Measurements from ENCODE around the gene GPR62. TPM values are rescaled to one million over a fixed set of nuclear protein-coding genes. Genes with fewer than 3 reads are reported as not detected.
"Not testable (repeated sequence)": the region's sequence is repeated elsewhere in the genome, so short reads cannot be mapped to it uniquely, and the experiment has no call there.

GPR62 gene, protein sequence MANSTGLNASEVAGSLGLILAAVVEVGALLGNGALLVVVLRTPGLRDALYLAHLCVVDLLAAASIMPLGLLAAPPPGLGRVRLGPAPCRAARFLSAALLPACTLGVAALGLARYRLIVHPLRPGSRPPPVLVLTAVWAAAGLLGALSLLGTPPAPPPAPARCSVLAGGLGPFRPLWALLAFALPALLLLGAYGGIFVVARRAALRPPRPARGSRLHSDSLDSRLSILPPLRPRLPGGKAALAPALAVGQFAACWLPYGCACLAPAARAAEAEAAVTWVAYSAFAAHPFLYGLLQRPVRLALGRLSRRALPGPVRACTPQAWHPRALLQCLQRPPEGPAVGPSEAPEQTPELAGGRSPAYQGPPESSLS
- polyA plus RNA-seq (2012; ENCODE audit: insufficient read depth, insufficient read length) = not detected

DNA sequence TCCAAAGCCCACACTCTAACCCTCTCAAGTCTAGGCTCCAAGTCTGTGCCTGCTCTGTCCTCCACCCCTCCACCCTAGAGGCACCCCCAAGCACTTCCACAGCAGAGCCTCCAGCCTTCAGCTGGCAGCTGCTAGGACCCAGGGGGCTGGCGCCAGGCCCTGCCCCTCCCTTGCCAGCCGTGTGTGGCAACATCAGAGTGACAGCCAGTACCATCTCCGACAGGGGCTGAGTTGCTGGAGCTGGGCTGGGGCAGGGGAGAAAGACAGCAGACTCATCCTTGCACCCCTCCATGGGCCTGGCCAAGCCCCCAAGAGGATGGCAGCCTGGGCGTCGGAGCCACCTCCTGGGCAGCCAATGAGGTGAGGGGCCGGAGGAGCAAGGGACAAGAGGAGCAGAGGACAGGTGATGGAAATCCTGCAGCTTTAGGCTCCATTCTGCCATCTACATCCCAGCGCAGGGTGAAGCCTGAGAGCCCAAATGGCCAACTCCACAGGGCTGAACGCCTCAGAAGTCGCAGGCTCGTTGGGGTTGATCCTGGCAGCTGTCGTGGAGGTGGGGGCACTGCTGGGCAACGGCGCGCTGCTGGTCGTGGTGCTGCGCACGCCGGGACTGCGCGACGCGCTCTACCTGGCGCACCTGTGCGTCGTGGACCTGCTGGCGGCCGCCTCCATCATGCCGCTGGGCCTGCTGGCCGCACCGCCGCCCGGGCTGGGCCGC is at the start of gene GPR62:
Gene GPR62 (plus strand): TSS at position 207 of the 718 bp plus-strand sequence. CDS start 272 bp downstream, at position 479.
- no peak within 1 kb of the TSS for H3K4me3 ChIP-seq (ENCODE audit: low read length)

DNA sequence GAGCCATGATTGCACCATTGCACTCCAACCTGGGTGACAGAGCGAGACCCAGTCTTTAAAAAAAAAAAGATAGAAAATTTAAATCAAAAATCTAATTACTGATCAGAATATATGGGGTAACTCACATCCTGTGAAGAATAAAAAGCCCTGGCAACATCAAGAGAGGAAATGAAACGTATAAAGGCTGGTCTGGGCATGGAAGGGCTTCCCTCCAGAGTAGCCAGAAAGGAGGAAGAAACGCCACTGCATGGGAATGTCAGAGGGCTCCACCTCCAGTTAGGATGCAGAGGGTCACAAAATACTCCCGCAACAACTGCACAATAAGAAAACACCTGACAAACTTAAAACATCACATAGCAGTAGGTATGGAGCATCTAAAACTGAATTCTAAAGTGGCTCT is 47.2 kb upstream of the GPR62 start:
- H3K4me3 ChIP-seq (ENCODE audit: low read length) = no peak overlapping the region
- no peak for DNase-seq (ENCODE audit: low read depth, low spot score)

More for the DNA sequence above, at the start of gene GPR62:
- no peak for DNase-seq (ENCODE audit: low read depth, low spot score)

DNA sequence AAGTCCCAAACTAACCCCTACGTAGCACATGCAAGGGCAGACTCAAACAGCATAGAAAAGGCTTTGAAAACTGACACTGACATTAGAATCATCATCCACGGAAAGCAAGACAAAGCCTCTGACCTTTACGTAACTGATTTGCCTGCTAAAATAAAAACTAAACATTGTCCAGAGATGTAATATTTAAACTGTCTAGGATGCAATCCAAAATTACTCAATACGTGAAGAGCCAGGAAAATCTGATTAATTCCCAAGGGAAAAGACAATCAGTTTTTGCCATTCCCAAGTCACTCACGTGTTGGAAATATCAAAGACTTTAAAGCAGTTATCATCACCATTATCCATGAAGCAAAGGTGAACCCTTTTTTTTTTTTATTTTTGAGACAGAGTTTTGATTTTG is 38.8 kb upstream of the GPR62 start:
- no peak for DNase-seq (ENCODE audit: low read depth, low spot score)

DNA sequence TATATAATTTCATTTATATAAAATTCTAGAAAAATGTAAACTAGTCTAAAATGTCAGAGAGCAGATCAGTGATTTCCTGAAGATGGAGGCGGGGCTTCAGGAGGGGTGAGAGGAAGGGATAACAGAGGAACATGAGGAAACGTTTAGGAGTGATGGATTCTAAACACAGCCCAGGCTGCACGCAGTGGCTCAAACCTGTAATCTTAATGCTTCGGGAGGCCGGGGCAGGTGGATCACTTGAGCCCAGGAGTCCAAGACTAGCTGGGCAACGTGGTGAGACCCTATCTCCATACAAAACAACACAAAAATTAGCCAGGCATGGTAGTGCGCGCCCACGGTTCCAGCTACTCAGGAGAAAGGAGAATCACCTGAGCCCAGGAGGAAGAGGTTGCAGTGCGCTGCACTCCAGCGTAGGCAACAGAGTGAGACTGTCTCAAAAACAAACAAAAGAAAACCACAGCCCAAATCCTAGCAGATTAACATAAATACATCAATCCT is 34.1 kb upstream of the GPR62 start:
- H3K4me3 ChIP-seq (ENCODE audit: low read length) = no peak overlapping the region
- no peak for DNase-seq (ENCODE audit: low read depth, low spot score)

More for the DNA sequence above, 38.8 kb upstream of the GPR62 start:
- H3K4me3 ChIP-seq (ENCODE audit: low read length) = no peak overlapping the region

DNA sequence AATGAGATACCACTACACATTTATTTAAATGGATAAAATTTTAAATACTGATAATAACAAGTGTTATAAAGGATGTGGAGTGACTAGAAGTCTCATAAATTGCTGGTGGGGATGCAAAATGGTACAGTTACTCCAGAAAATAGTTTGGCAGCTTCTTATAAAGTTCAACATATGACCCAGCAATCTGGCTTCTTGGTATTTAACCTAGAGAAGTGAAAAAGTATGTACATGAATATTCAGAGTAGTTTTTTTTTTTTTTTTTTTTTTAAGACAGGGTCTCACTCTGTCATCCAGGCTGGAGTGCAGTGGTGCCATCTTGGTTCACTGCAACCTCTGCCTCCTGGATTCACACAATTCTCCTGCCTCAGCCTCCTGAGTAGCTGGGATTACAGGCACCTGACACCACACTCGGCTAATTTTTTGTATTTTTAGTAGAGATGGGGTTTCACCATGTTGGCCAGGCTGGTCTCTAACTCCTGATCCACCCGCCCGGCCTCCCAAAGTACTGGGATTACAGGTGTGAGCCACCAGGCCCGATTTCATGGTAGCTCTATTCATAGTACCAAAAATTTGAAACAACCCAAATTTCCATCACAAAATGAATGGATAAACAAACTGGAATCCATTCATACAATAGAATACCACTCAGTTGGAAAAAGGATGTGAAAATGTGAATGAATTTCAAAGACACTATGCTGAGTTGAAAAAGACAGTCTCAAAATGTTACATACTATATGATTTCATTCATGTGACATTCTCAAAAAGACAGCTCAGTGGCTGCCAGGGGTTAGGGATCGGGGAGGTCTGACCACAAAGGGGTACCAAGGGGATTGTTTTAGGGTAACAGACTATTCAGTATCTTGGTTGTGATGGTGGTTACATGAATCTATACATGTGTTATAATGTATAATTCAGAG is 27.9 kb upstream of the GPR62 start:
- no peak overlapping the region for H3K4me3 ChIP-seq (ENCODE audit: low read length)
- no peak for DNase-seq (ENCODE audit: low read depth, low spot score)

DNA sequence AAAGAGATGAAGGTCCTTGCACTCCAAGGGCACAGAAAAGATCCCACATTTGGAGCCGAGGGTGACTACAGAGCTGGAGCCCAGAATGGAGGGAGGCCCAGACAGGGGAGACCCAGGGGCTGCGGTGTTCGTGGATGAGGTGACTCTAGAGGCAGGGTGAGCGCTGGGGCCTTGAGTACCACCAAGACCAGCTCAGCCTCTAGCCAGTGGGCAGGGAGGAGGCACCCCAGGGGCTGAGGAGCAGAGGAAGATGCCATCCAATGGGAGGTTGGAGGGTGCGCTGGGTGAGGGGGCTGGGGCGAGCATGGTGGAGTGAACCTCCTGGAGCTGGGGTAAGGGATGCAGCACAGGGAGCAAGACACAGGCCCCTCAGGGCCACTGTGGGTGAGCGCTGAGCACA is 26.7 kb upstream of the GPR62 start:
- no peak for DNase-seq (ENCODE audit: low read depth, low spot score)
- no peak overlapping the region for H3K4me3 ChIP-seq (ENCODE audit: low read length)

DNA sequence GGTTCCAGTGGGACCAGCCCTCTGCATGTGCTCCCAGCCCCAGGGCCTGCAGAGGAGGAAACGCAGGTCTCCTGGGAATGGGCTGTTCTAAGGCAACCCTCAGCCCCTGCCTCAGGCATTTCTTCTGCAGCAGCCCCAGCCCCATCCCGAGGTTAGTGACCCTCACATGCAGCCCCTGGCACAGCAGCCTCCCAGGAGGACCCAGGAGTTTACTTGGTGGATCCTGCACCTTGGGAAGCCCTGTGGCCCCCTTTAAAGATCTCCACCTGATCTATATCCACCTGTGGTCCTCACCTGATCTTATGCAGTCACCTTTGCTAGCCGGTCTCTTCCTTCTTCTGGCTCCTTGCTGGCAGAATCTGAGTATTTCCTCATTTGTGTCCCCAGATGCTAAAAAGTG is 26.2 kb upstream of the GPR62 start:
- not testable (repeated sequence) for H3K4me3 ChIP-seq (ENCODE audit: low read length); DNase-seq (ENCODE audit: low read depth, low spot score)

DNA sequence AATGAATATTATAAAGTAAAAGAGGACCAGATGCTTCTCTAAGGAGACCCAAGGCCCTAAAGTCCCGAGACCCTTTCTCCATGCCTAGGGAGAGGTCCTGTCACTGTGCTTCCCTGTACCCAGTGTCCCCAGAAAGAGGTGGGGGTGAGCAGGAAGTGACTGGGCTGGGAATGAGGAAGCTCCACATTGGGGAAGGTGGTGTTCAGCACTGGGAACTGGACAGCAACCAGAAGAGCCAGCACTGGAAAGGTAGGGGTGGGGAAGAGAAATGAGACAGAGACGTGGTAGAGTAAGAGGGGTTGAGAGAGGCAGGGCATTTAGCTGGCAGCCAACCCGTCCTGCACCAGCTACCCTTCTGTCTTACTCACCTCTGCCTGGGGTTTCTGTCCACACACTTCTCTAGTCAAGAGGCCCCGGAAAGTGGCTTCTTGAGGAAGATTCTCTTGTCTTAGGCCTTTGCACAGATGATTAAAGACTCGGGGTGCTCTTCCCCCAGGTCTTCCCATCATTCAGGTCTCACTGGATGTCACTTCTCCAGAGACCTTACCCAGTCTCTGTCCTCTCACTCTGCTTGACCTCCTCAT is 25.7 kb upstream of the GPR62 start:
- no peak for DNase-seq (ENCODE audit: low read depth, low spot score)
- no peak overlapping the region for H3K4me3 ChIP-seq (ENCODE audit: low read length)

DNA sequence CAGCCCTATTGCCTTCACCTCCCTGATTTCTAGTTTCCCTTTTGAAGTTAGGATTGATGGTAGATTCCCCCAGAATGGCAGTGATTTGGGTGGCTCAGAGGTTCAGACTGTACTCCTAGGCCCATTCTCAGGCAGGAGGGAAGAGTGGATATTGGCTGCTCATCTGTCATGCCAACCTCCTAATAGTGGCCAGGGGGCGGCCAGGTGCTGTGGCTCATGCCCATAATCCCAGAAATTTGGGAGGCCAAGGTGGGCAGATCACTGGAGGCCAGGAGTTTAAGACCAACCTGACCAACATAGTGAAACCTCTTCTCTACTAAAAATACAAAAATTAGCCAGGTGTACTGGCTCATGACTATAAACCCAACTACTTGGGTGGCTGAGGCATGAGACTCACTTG is 24.7 kb upstream of the GPR62 start:
- H3K4me3 ChIP-seq (ENCODE audit: low read length) = no peak overlapping the region
- no peak for DNase-seq (ENCODE audit: low read depth, low spot score)

DNA sequence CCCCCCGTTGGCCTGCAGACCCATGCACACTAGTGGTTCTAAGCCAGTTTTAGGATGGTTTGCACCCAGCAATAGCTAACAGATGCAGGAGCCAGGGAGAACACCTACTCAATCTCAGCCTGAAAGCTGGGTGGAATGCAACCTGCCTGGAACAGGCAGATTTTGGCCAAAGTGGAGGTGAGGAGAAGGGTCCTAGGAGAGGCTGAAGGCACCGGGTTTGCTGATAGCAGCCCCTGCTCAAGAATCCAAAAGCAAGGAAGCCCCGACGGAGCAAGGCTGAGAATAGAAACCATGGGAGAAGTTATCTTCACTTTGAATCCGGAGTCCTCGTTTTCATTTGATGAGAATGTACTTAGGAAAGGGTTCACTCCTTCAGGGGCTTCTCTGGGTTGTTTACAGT is 23.4 kb upstream of the GPR62 start:
- no peak for DNase-seq (ENCODE audit: low read depth, low spot score)
- H3K4me3 ChIP-seq (ENCODE audit: low read length) = no peak overlapping the region

DNA sequence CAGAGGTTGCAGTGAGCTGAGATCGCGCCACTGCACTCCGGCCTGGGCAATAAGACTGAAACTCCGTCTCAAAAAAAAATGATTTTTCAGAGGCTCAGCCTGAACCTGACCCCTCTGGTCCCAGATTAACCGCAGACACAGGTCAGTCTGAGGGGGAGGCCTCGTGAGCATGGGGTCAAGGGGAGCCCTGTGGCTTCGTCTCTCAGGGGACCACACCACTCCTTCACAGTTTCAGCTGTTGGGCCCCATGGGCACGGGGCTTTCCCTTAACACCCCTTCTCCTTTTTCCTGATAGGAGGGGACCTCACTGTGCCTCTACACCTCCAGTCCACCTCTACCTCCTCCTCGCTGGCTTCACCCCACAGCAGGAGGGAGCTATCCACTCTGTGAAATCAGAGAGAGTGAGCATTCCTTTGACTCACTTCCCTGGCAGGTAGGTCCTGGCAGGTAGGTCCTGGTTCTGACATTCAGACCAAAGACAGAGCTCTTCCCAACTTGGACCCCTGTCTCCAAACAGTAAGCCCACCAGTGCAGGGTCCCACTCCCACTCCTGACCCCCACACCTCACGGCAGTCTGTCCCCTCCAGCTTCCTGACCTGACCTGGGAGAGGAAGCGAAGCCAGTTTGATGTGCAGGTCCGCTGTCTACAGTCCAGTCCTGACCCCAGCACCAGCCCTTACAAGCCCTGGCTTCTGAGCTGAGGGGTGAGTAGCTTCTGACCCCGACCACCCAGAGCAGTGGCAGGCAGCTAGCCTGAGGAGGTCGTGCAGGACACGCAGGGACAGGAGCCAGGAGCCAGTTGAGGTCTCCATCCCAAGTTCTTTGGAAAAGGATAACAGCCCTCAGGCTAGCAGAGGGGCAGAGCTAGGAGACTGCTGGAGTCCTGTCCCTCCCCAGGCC is 22.5 kb upstream of the GPR62 start:
- H3K4me3 ChIP-seq (ENCODE audit: low read length) = no peak overlapping the region
- DNase-seq (ENCODE audit: low read depth, low spot score) = no peak

DNA sequence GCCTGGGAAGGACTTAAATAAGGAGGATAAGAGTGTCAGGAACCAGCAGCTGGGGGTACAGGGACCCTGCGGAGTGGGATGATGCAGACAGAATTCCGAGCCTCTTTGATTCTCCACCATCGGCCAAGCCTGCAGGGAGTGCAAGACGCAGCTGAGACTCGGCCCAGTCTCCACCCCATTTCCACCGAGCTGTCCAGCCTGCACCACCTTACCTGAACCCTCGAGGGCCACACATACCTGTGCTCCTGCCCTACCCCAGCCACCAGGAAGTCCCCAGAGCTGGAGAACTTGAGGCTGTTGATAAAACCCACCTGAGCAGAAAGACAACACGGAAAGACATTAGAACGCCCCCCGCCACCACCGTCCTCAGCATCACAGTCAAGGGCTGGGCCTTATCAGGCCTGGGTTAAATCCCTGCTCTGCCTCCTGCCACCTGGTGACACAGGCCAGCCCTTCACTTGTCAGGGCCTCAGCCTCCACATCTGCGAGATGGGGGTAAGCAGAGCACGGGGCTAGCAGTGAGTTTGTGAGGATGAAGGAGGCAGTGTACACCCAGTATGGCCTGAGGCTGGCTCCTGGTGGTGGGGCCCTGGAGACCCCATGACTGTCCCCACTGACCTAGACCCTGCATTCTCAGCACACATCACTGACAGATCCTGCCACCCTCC is 21.6 kb upstream of the GPR62 start:
- DNase-seq (ENCODE audit: low read depth, low spot score) = no peak
- no peak overlapping the region for H3K4me3 ChIP-seq (ENCODE audit: low read length)

DNA sequence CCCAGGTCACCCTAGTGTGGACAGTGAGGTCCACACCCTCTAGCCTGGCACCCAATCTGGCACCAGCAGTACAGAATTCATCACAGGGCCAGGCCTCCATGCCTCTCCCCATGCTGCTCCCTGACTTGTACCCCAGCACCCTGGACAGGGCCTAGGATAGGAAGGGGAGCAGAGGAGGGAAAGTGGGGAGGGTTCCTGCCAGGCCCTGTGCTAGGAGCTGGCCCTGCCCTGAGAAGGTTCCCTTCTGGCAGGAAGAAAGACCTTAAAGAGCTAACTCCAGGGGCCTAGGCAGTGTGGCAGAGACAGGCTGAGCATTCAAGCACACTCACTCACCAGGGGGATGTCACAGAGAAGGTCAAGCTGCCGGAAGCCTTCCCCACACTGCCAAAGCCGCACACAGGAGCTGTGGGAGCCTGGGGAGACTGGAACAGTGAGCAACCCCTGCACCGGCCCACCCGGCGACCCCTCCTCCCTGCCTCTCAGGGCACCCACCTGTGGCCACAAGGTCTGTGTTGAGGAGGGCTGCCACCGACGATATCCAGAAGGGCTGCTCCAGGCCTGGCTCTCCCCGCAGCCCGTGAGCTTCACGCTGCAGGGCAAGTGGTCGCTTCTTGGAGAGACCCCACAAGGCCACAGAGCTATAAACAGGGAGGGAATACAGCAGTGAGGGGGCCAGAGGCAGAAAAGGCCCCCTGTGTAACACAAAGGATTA is 20.9 kb upstream of the GPR62 start:
- no peak for DNase-seq (ENCODE audit: low read depth, low spot score)
- no peak overlapping the region for H3K4me3 ChIP-seq (ENCODE audit: low read length)

DNA sequence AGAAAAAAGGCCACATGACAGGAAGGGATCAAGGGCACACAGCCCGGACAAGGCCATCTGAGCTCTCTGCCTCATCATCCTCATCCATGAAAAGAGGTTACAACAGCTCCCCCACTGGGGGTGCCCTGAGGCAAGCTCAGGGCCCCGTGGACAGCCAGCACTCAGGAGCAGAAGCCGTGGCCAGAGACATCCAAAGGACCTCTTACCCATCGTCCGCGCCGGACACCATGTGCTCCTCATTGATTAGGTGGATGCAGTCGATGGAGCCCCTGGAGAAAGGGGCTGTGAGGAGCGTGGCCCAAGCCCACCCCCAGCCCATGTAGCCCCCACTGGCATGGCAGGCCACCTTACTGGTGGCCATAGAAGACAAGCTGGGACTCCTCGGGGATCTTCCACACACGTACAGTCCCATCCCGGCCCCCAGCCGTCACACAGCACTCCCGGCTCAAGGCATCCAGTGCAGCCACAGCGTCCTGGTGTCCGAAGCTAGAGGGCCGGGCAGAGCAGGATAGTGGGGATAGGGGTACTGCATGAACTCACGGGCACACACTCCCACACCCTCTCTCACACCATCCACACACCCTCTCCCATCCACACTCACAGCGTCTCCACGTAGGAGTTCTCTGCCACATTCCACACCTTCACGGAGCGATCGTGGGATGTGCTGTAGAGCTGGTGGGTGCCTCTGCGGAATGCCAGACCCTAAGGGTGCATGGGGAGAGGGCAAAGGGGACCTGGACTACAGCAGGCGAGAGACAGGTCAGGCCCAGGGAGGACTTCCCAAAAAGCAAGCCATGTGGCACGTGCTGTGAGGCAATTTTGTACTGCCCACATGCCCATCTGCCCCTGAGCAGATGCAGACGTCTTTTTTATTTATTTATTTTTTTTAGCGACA is 19.9 kb upstream of the GPR62 start:
- no peak for DNase-seq (ENCODE audit: low read depth, low spot score)
- H3K4me3 ChIP-seq (ENCODE audit: low read length) = no peak overlapping the region

DNA sequence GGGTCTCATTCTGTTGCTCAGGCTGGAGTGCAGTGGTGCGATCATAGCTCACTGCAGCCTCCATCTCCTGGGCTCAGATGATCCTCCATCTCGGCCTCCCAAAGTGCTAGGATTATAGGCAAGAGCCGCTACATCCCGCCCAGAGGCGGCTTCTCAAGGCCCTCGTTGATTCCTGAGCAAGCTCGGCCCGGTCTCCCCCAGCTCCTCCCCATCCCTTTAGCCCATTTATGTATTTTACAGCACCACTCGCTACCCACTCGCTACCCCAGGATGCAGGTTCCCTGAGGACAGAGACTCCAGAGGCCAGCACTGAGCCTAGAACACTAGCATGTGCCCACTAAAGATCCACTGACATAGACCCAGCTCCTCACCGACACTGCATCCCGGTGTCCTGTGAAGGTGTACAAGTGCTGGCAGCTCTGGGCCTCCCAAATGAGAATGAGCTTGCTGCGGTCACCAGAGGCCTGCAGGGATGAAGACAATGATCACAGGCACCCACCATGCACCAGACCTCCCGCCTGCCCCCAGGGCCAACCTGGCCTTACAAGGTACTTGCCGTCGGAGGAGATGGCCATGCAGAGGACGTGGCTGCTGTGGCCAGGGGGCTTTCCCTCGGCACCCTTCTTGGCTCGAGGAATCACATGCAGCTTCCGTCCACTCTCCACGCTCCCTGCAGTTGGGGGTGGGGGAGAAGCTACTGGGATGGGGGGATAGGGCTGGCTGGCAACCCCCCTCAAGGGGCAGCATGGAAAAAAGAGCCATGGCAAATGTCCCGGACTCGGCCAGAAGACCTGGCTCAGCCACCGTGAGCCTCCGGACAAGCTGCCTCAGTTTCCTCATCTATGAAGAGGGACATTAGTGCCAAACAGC is 19.1 kb upstream of the GPR62 start:
- no peak for DNase-seq (ENCODE audit: low read depth, low spot score)
- no peak overlapping the region for H3K4me3 ChIP-seq (ENCODE audit: low read length)

Data from Jurkat, Clone E6-1 (cell line).